ENCODE measurements around the gene EPB41L4B.

The EPB41L4B gene

GRCh38 chr9:109247228-109247627, 73.6 kb downstream of the EPB41L4B start:
- no peak for TF ChIP-seq CTCF (conservative IDR thresholded peaks at IDR 0.05; ENCODE audit: low read depth, low read length)
- Histone ChIP-seq H4K20me1 (ENCODE audit: insufficient read depth) (no peaks in the 10 kb centered on the region), H3K27ac (no peak overlapping the region), H3K4me1 (ENCODE audit: low read depth, poor library complexity, severe bottlenecking) (no peaks in the 10 kb centered on the region), H3K4me2 (no peak overlapping the region), H3K36me3 (ENCODE audit: insufficient read depth) (no peaks in the 10 kb centered on the region), H3K9ac (no peak overlapping the region), H3K79me2 (ENCODE audit: insufficient read depth, low read depth) (no peaks in the 10 kb centered on the region), H3K27me3 (ENCODE audit: insufficient read depth, low read depth) (no peaks in the 10 kb centered on the region), H2AFZ (ENCODE audit: low read depth) (no peak overlapping the region), H3K4me3 (IDR thresholded peaks at IDR 0.05; ENCODE audit: insufficient read depth, low read depth, low read length) (no peak overlapping the region)

- Histone ChIP-seq H3K9ac (no peak overlapping the region), H3K4me1 (ENCODE audit: low read depth, poor library complexity, severe bottlenecking) (no peaks in the 10 kb centered on the region), H3K79me2 (ENCODE audit: insufficient read depth, low read depth) (no peaks in the 10 kb centered on the region), H2AFZ (ENCODE audit: low read depth) (no peak overlapping the region), H3K36me3 (ENCODE audit: insufficient read depth) (no peaks in the 10 kb centered on the region), H4K20me1 (ENCODE audit: insufficient read depth) (no peaks in the 10 kb centered on the region), H3K27me3 (ENCODE audit: insufficient read depth, low read depth) (no peaks in the 10 kb centered on the region), H3K4me3 (IDR thresholded peaks at IDR 0.05; ENCODE audit: insufficient read depth, low read depth, low read length) (no peak overlapping the region), H3K4me2 (no peak overlapping the region), H3K27ac (no peak overlapping the region)
- no peak for TF ChIP-seq CTCF (conservative IDR thresholded peaks at IDR 0.05; ENCODE audit: low read depth, low read length)
Observed at GRCh38 chr9:109246533-109246932, 74.3 kb downstream of the EPB41L4B start.

- no peaks in the 10 kb centered on the region for H4K20me1 ChIP-seq (ENCODE audit: insufficient read depth)
- TF ChIP-seq CTCF (conservative IDR thresholded peaks at IDR 0.05; ENCODE audit: low read depth, low read length) = no peak
- H3K27ac ChIP-seq = no peak overlapping the region
- H3K27me3 ChIP-seq (ENCODE audit: insufficient read depth, low read depth) = no peaks in the 10 kb centered on the region
- no peaks in the 10 kb centered on the region for H3K79me2 ChIP-seq (ENCODE audit: insufficient read depth, low read depth)
- H3K4me3 ChIP-seq (IDR thresholded peaks at IDR 0.05; ENCODE audit: insufficient read depth, low read depth, low read length) = no peak overlapping the region
- H3K4me1 ChIP-seq (ENCODE audit: low read depth, poor library complexity, severe bottlenecking) = no peaks in the 10 kb centered on the region
- no peak overlapping the region for H3K9ac ChIP-seq
- no peak overlapping the region for H2AFZ ChIP-seq (ENCODE audit: low read depth)
- no peaks in the 10 kb centered on the region for H3K36me3 ChIP-seq (ENCODE audit: insufficient read depth)
- no peak overlapping the region for H3K4me2 ChIP-seq
Observed at GRCh38 chr9:109245310-109245897, 75.5 kb downstream of the EPB41L4B start.

- H3K4me2 ChIP-seq = no peak overlapping the region
- no peak overlapping the region for H3K4me3 ChIP-seq (IDR thresholded peaks at IDR 0.05; ENCODE audit: insufficient read depth, low read depth, low read length)
- TF ChIP-seq CTCF (conservative IDR thresholded peaks at IDR 0.05; ENCODE audit: low read depth, low read length) = peak; percentile 90
Observed at GRCh38 chr9:109244179-109245132, 76.4 kb downstream of the EPB41L4B start.

More at GRCh38 chr9:109244179-109245132, 76.4 kb downstream of the EPB41L4B start:
- no peaks in the 10 kb centered on the region for H3K4me1 ChIP-seq (ENCODE audit: low read depth, poor library complexity, severe bottlenecking)
- H3K9ac ChIP-seq = no peak overlapping the region
- no peaks in the 10 kb centered on the region for H4K20me1 ChIP-seq (ENCODE audit: insufficient read depth)
- no peaks in the 10 kb centered on the region for H3K79me2 ChIP-seq (ENCODE audit: insufficient read depth, low read depth)
- no peak overlapping the region for H3K27ac ChIP-seq
- no peak overlapping the region for H2AFZ ChIP-seq (ENCODE audit: low read depth)
- H3K36me3 ChIP-seq (ENCODE audit: insufficient read depth) = no peaks in the 10 kb centered on the region
- no peaks in the 10 kb centered on the region for H3K27me3 ChIP-seq (ENCODE audit: insufficient read depth, low read depth)
